ENCODE measurements around the gene NAA40. TPM values are rescaled to one million over a fixed set of nuclear protein-coding genes. Genes with fewer than 3 reads are reported as not detected.

The NAA40 gene
- total RNA-seq, 1 experiment from 2014 or later, result 44.4 TPM

DNA sequence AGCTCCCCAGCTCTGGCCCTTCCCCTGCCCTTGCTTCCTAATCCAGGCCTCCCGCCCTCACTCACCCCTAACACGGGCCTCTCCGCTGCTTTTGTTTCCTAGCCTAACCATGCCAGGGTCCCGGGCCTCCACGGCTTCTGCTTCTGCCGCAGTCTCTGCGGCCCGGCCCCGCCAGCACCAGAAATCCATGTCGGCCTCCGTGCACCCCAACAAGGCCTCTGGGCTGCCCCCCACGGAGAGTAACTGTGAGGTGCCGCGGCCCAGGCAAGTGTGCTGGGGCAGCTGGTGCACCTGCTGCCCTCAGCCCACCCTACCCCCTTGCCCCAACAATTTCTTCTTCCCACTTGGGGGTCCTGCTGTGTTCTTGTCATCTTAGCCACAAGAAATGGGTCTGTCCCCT lies 34.9 kb upstream of the NAA40 start:
- Histone ChIP-seq H4K20me1 (ENCODE audit: control insufficient read depth, insufficient read depth, insufficient read length) (no peaks in the 10 kb centered on the region), H3K23me2 (ENCODE audit: insufficient read length, low read depth, low read length, poor library complexity, severe bottlenecking) (no peaks in the 10 kb centered on the region), H2BK15ac (ENCODE audit: low read depth, low read length) (no peak overlapping the region), H3K4me1 (ENCODE audit: insufficient read depth, low read length) (no peaks in the 10 kb centered on the region; the same call in 1 of the 2 replicates), H4K8ac (replicated peaks; ENCODE audit: insufficient read length, low read depth, low read length) (no peak overlapping the region), H3K23ac (ENCODE audit: insufficient read length, low read depth, low read length) (no peak overlapping the region), H4K5ac (ENCODE audit: insufficient read length, low read depth, low read length) (no peak overlapping the region), H2BK120ac (ENCODE audit: low read depth, low read length, poor library complexity, severe bottlenecking) (no peak overlapping the region), H3K4me2 (ENCODE audit: insufficient read depth, insufficient read length, low read length) (no peak overlapping the region), H3K56ac (ENCODE audit: insufficient read length, low read depth, low read length) (no peak overlapping the region), H3K9me3 (ENCODE audit: control insufficient read depth, low read depth, low read length) (no peaks in the 10 kb centered on the region), H3K27ac (ENCODE audit: insufficient read length, low read depth, low read length) (no peak overlapping the region), H2BK20ac (ENCODE audit: low read depth, low read length, poor library complexity, severe bottlenecking) (no peak overlapping the region), H3K18ac (ENCODE audit: insufficient read length, low read depth, low read length) (no peak overlapping the region), H3K79me1 (ENCODE audit: insufficient read depth, low read depth, low read length, poor library complexity, severe bottlenecking) (no peaks in the 10 kb centered on the region), H2AK5ac (ENCODE audit: insufficient read length, low read length) (no peak overlapping the region), H2BK12ac (ENCODE audit: insufficient read length, low read depth, low read length) (no peak overlapping the region), H3K9ac (ENCODE audit: extremely low read depth, insufficient read length, low read length) (no peak overlapping the region), H3T11ph (ENCODE audit: low read length) (no peak overlapping the region), H2AFZ (ENCODE audit: low read length) (no peak overlapping the region), H4K91ac (ENCODE audit: insufficient read length, low read depth, low read length) (no peak overlapping the region), H3K27me3 (ENCODE audit: insufficient read depth, low read length) (no peaks in the 10 kb centered on the region), H3K14ac (ENCODE audit: insufficient read depth, low read length) (no peak overlapping the region), H3K4ac (ENCODE audit: low read depth, low read length) (no peak overlapping the region), H2BK5ac (ENCODE audit: insufficient read length, low read length) (no peak overlapping the region), H3K79me2 (ENCODE audit: insufficient read depth, low read length) (no peaks in the 10 kb centered on the region)
- Mint-ChIP-seq H3K27me3 (ENCODE audit: low read depth) (no peaks in the 10 kb centered on the region), H3K4me3 (no peak overlapping the region), H3K4me1 (peaks cover 15 to 43% of the 10 kb centered on the region in 2 experiments), H3K36me3 (ENCODE audit: insufficient read depth in 1 of 3, low read depth in 3 of 3) (peaks cover 38 to 74% (median 70%) of the 10 kb centered on the region in 3 experiments; a peak in 6 of 7 replicates), H3K27ac (peak overlapping the region; percentile 58 to 85 (median 67); a peak in 4 of 7 replicates), H3K9me3 (no peaks in the 10 kb centered on the region)
- WGBS (ENCODE audit: extremely low coverage, insufficient read length, low lambda C conversion rate), result no CpG with 5 or more reads among the region's 14 CpGs
- no peak for DNase-seq
- TF ChIP-seq, protein P1, sequence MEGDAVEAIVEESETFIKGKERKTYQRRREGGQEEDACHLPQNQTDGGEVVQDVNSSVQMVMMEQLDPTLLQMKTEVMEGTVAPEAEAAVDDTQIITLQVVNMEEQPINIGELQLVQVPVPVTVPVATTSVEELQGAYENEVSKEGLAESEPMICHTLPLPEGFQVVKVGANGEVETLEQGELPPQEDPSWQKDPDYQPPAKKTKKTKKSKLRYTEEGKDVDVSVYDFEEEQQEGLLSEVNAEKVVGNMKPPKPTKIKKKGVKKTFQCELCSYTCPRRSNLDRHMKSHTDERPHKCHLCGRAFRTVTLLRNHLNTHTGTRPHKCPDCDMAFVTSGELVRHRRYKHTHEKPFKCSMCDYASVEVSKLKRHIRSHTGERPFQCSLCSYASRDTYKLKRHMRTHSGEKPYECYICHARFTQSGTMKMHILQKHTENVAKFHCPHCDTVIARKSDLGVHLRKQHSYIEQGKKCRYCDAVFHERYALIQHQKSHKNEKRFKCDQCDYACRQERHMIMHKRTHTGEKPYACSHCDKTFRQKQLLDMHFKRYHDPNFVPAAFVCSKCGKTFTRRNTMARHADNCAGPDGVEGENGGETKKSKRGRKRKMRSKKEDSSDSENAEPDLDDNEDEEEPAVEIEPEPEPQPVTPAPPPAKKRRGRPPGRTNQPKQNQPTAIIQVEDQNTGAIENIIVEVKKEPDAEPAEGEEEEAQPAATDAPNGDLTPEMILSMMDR (conservative IDR thresholded peaks at IDR 0.05), result no peak

Measured in H9 (cell line).